Measurements from ENCODE around the gene RAET1L. TPM values are rescaled to one million over a fixed set of nuclear protein-coding genes. Genes with fewer than 3 reads are reported as not detected.

RAET1L gene
- total RNA-seq, 1 donor from 2014 or later = not detected

- no peaks in the 10 kb centered on the region for H3K9me3 Mint-ChIP-seq
- no peak for DNase-seq (ENCODE audit: low spot score)
- intact Hi-C loops (cut with micrococcal nuclease) = no loop called here
- H3K4me1 Mint-ChIP-seq (ENCODE audit: low read depth) = peaks cover 5% of the 10 kb centered on the region
- no peak overlapping the region for H3K27ac Mint-ChIP-seq
- H3K36me3 Mint-ChIP-seq (ENCODE audit: low read depth) = peaks cover 1% of the 10 kb centered on the region
- peaks cover 76% of the 10 kb centered on the region for H3K27me3 Mint-ChIP-seq (ENCODE audit: insufficient read depth)
- no peak overlapping the region for H3K4me3 Mint-ChIP-seq
Measured at GRCh38 chr6:150038202-150039062, 13.1 kb upstream of the RAET1L start.

DNA sequence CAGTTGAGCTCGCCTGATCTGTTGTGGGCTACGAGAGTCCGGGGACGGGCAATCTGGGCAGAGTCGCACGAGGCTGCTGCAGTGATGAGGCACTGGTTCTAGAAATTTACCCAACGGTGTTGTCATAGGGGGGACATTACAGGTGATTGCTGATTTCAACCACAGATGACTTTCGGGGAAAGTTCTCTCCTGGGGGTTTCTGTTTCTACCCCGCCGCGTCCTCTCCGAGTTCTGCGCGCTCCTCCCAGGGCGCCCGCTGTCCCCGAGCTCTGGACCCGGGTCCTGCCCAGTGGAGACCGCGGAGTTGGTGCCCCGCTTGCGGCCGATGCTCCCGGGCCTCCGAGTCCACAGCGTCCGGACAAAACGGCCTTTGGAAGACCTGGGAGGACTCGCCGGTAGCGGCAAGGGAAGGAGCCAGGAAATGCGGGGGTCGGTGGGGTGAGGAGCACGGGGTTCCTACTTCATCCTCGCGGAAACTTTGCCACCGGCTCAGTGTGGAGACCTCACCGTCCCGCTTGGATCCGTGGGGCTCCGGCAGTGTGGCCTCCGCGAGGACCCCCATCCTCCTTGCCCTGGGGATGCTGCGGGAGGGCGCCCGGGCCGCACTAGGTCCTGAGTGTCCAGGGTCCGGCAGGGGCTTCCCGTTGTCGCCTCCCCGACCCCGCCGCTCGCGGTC lies 12.3 kb upstream of the RAET1L start:
- H3K27ac Mint-ChIP-seq = no peak overlapping the region
- H3K27me3 Mint-ChIP-seq (ENCODE audit: insufficient read depth) = peaks cover 83% of the 10 kb centered on the region
- no peak for DNase-seq (ENCODE audit: low spot score)
- H3K4me3 Mint-ChIP-seq = no peak overlapping the region
- peaks cover 5% of the 10 kb centered on the region for H3K4me1 Mint-ChIP-seq (ENCODE audit: low read depth)
- H3K9me3 Mint-ChIP-seq = no peaks in the 10 kb centered on the region
- intact Hi-C loops (cut with micrococcal nuclease) = no loop called here
- H3K36me3 Mint-ChIP-seq (ENCODE audit: low read depth) = peaks cover 1% of the 10 kb centered on the region

DNA sequence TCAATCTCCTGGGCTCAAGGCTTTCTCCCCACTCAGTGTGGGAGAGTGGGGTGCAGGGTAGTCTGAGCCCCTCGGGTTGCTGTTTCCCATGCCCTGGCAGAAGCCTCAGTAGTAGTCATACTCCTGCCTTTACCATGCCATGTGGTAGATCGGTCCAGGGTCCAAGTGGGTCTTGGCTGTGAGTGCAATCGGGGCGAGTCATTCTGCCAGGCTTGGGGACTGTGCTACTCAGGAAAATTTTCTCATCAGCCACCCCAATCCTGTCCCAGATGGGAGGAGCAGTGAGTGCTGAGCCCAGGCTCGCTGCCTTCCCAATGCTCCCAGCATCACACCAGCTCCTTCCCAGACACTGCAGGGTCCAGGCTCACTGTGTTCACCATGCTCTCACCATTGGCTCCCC lies 10.7 kb upstream of the RAET1L start:
- Mint-ChIP-seq H3K36me3 (ENCODE audit: low read depth) (peaks cover 1% of the 10 kb centered on the region), H3K4me1 (ENCODE audit: low read depth) (peaks cover 5% of the 10 kb centered on the region), H3K4me3 (no peak overlapping the region), H3K27me3 (ENCODE audit: insufficient read depth) (peaks cover 79% of the 10 kb centered on the region), H3K27ac (no peak overlapping the region), H3K9me3 (no peaks in the 10 kb centered on the region)
- no peak for DNase-seq (ENCODE audit: low spot score)
- intact Hi-C loops (cut with micrococcal nuclease) = no loop called here

DNA sequence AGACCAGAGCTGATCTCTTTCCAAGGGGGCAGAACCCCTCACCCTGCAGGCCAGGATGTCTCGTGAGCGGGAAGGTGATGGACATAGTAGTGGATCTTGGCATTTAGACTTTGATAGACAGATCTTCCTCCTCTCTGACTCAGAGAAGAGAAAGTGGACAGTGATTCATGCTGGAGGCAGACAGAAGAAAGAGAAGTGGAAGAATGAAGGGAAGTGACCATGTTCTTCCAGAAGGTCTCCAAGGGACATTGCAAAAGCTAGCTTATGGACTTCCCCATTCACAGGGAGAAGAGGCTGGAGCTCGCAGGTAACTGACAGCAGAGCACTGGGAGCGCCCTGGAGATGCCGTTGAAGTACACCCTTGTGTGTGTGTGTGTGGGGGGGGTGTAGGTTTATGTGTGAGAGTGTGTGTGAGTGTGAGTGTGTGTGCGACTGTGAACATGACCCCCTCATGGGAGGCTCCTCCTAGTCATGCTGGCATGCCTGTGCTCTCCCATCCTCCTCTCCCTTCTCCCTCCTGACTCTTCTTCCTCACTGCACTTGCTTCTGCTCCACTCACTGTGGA lies 8.0 kb upstream of the RAET1L start:
- Mint-ChIP-seq H3K4me1 (ENCODE audit: low read depth) (peaks cover 8% of the 10 kb centered on the region), H3K27ac (no peak overlapping the region), H3K27me3 (ENCODE audit: insufficient read depth) (peaks cover 65% of the 10 kb centered on the region), H3K36me3 (ENCODE audit: low read depth) (no peaks in the 10 kb centered on the region), H3K9me3 (no peaks in the 10 kb centered on the region), H3K4me3 (no peak overlapping the region)
- intact Hi-C loops (cut with micrococcal nuclease) = no loop called here
- DNase-seq (ENCODE audit: low spot score) = no peak

DNA sequence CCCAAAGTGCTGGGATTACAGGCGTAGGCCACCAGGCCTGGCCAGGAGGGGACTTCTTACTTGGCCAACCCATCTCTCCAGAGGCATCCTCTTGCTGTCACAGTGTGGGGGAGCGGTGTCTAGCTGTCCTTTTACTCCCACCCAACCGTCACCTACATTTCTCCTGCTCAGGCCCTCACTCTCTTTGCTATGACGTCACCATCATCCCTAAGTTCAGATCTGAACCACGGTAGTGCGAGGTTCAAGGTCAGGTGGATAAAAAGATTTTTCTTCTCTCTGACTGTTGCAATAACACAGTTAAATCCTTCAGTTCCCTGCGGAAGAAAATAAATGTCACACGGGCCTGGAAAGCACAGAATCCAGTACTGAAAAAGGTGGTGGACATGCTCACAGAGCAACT lies 7.3 kb upstream of the RAET1L start:
- peaks cover 12% of the 10 kb centered on the region for H3K4me1 Mint-ChIP-seq (ENCODE audit: low read depth)
- peaks cover 67% of the 10 kb centered on the region for H3K27me3 Mint-ChIP-seq (ENCODE audit: insufficient read depth)
- H3K4me3 Mint-ChIP-seq = no peak overlapping the region
- intact Hi-C loops (cut with micrococcal nuclease) = no loop called here
- no peaks in the 10 kb centered on the region for H3K9me3 Mint-ChIP-seq
- H3K27ac Mint-ChIP-seq = no peak overlapping the region
- no peaks in the 10 kb centered on the region for H3K36me3 Mint-ChIP-seq (ENCODE audit: low read depth)
- no peak for DNase-seq (ENCODE audit: low spot score)

DNA sequence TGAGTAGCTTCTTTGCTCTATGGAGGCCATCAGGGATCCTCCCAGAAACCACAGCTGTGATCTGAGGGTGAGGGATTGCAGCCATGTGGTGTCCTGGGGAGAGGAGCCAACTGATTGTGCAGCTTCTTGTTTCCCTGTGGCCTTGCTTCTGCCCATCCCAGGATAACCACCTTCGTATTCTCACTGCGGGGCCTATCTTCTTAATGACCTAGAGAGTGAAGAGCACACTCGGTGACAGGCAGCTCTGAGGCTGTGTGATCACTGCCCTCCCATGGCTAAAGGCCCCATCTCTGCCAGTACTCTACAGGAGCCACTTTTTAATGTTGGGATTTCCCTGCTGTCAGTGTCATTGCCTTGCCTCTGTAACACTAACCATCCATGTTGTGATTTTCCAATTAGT lies 5.3 kb upstream of the RAET1L start:
- Mint-ChIP-seq H3K4me1 (ENCODE audit: low read depth) (peaks cover 12% of the 10 kb centered on the region), H3K4me3 (no peak overlapping the region), H3K36me3 (ENCODE audit: low read depth) (no peaks in the 10 kb centered on the region), H3K9me3 (no peaks in the 10 kb centered on the region), H3K27ac (no peak overlapping the region), H3K27me3 (ENCODE audit: insufficient read depth) (peaks cover 67% of the 10 kb centered on the region)
- intact Hi-C loops (cut with micrococcal nuclease) = no loop called here
- DNase-seq (ENCODE audit: low spot score) = no peak

DNA sequence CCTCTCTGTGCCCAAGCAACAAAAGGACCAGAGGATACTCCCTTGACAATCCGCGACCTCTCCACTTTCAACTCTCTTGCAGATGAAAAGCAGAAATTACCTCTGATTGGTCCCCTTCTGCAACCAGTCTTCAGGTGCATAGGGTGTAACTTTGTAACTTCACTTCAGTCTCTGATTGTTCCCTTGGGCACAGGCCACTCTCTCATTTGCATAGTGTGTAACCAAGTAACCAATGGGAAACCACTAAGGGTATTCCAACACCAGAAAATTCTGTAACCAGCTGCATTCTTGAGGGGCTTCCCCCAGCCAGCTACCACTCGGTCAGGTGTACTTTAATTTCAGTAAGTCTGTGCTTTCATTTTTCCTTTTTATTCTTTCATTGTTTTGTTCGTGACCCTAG lies 4.4 kb upstream of the RAET1L start:
- H3K4me1 Mint-ChIP-seq (ENCODE audit: low read depth) = peaks cover 18% of the 10 kb centered on the region
- peaks cover 67% of the 10 kb centered on the region for H3K27me3 Mint-ChIP-seq (ENCODE audit: insufficient read depth)
- intact Hi-C loops (cut with micrococcal nuclease) = no loop called here
- H3K9me3 Mint-ChIP-seq = no peaks in the 10 kb centered on the region
- H3K4me3 Mint-ChIP-seq = no peak overlapping the region
- no peaks in the 10 kb centered on the region for H3K36me3 Mint-ChIP-seq (ENCODE audit: low read depth)
- DNase-seq (ENCODE audit: low spot score) = no peak
- H3K27ac Mint-ChIP-seq = no peak overlapping the region

- peaks cover 67% of the 10 kb centered on the region for H3K27me3 Mint-ChIP-seq (ENCODE audit: insufficient read depth)
- no peak overlapping the region for H3K27ac Mint-ChIP-seq
- DNase-seq (ENCODE audit: low spot score) = no peak
- no peaks in the 10 kb centered on the region for H3K9me3 Mint-ChIP-seq
- no peak overlapping the region for H3K4me3 Mint-ChIP-seq
- intact Hi-C loops (cut with micrococcal nuclease) = no loop called here
- no peaks in the 10 kb centered on the region for H3K36me3 Mint-ChIP-seq (ENCODE audit: low read depth)
- peaks cover 18% of the 10 kb centered on the region for H3K4me1 Mint-ChIP-seq (ENCODE audit: low read depth)
Measured at GRCh38 chr6:150029276-150029675, 3.9 kb upstream of the RAET1L start.

GRCh38 chr6:150028799-150029198 lies 3.5 kb upstream of the RAET1L start:
- no peaks in the 10 kb centered on the region for H3K9me3 Mint-ChIP-seq
- DNase-seq (ENCODE audit: low spot score) = no peak
- no peak overlapping the region for H3K4me3 Mint-ChIP-seq
- H3K27me3 Mint-ChIP-seq (ENCODE audit: insufficient read depth) = peaks cover 67% of the 10 kb centered on the region
- no peaks in the 10 kb centered on the region for H3K36me3 Mint-ChIP-seq (ENCODE audit: low read depth)
- intact Hi-C loops (cut with micrococcal nuclease) = no loop called here
- H3K4me1 Mint-ChIP-seq (ENCODE audit: low read depth) = peaks cover 18% of the 10 kb centered on the region
- H3K27ac Mint-ChIP-seq = no peak overlapping the region

DNA sequence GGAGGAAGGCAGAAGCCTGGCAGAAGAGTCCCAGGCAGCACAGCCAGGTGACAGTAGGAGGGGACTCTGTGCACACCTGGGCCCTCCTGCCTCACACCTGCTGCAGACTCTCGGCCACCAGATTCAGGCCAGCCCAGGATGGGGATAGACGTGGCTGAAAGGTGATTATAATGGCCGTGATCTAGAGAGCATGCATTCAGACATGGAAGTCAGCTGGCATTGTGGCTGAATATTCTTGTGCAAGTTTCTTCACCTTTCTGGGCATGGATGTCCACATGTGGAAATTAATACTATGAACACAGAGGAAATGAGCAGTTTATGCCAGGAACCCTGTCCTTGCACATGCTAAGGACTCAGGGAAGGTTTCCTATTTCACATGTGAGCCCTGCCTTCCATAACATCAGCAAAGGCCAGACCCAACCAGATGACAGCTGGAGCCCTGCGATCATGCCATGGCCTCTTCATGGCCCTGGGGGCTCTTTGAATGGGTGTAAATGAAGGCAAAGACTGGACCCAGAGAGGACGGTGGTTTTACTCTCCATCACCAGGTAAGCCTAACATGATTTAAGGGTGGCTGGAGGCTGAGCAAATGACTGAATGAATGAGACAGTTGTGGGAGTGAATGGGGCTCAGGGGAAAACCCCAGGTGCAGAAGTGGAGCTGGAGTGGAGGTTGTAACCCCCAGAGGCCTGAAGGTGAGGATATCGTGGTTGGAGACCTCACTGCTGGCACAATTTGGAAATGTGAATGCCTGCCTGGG lies 2.7 kb upstream of the RAET1L start:
- intact Hi-C loops (cut with micrococcal nuclease) = no loop called here
- Mint-ChIP-seq H3K4me3 (no peak overlapping the region), H3K27me3 (ENCODE audit: insufficient read depth) (peaks cover 63% of the 10 kb centered on the region), H3K9me3 (no peaks in the 10 kb centered on the region), H3K36me3 (ENCODE audit: low read depth) (no peaks in the 10 kb centered on the region), H3K27ac (no peak overlapping the region), H3K4me1 (ENCODE audit: low read depth) (peaks cover 18% of the 10 kb centered on the region)
- DNase-seq (ENCODE audit: low spot score) = no peak

- Mint-ChIP-seq H3K27ac (no peak overlapping the region), H3K27me3 (ENCODE audit: insufficient read depth) (peaks cover 57% of the 10 kb centered on the region), H3K9me3 (no peaks in the 10 kb centered on the region), H3K4me3 (no peak overlapping the region), H3K36me3 (ENCODE audit: low read depth) (no peaks in the 10 kb centered on the region), H3K4me1 (ENCODE audit: low read depth) (peaks cover 18% of the 10 kb centered on the region)
- intact Hi-C loops (cut with micrococcal nuclease) = no loop called here
- no peak for DNase-seq (ENCODE audit: low spot score)
Measured at GRCh38 chr6:150026976-150027805, 1.9 kb upstream of the RAET1L start.

DNA sequence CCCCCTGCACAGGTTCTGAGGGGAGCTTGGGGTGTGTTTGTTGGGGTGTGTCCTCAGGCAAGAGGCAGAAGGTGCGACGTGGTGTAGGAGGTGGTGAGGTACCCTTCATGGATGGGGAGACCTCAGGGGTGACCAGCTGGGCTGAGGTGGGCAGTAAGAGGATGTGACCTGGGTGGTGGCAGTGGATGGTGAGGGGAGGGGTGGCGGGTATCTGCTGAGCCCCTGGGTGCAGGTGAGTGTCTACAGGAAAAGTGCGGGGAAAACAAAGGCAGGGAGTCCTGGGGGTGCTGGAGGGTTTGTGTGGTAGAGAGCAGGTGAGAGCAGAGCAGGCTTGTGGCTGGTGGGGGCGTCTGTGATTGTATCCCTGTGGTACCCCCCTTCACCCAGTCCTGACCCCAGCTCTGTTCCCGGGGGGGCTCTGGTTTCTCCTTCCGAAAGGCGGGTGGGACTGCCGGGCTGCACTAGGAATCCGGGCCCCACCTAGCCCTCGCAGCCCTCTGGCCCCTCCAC lies 631 bp downstream of the RAET1L start:
- no peak for DNase-seq (ENCODE audit: low spot score)
- no peaks in the 10 kb centered on the region for H3K9me3 Mint-ChIP-seq
- intact Hi-C loops (cut with micrococcal nuclease) = no loop called here
- H3K36me3 Mint-ChIP-seq (ENCODE audit: low read depth) = no peaks in the 10 kb centered on the region
- H3K4me3 Mint-ChIP-seq = no peak overlapping the region
- H3K4me1 Mint-ChIP-seq (ENCODE audit: low read depth) = peaks cover 18% of the 10 kb centered on the region
- no peak overlapping the region for H3K27ac Mint-ChIP-seq
- peaks cover 64% of the 10 kb centered on the region for H3K27me3 Mint-ChIP-seq (ENCODE audit: insufficient read depth)

Data from activated T-helper 1 cell treated with anti-CD3 and anti-CD28 coated beads, Interleukin-12 subunit alpha, Interleukin-12 subunit beta, Interleukin-2, Interleukin-4 antibody, amounts not matched to agents 30 ng/mL and 10 ng/mL and 1 ng/mL, durations not matched to agents 14 hours and 24 hours and 36 hours (primary cell).